SKM-1 (cell line): Measurements from ENCODE around the gene RAB36.

ENCODE experiments used
- DNase-seq: peaks from one replicate; lab custom pipeline; 2025; ENCODE audit not compliant: unreplicated experiment; lab: John Stamatoyannopoulos, UW

The RAB36 gene, protein sequence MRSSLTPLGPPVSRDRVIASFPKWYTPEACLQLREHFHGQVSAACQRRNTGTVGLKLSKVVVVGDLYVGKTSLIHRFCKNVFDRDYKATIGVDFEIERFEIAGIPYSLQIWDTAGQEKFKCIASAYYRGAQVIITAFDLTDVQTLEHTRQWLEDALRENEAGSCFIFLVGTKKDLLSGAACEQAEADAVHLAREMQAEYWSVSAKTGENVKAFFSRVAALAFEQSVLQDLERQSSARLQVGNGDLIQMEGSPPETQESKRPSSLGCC

DNA sequence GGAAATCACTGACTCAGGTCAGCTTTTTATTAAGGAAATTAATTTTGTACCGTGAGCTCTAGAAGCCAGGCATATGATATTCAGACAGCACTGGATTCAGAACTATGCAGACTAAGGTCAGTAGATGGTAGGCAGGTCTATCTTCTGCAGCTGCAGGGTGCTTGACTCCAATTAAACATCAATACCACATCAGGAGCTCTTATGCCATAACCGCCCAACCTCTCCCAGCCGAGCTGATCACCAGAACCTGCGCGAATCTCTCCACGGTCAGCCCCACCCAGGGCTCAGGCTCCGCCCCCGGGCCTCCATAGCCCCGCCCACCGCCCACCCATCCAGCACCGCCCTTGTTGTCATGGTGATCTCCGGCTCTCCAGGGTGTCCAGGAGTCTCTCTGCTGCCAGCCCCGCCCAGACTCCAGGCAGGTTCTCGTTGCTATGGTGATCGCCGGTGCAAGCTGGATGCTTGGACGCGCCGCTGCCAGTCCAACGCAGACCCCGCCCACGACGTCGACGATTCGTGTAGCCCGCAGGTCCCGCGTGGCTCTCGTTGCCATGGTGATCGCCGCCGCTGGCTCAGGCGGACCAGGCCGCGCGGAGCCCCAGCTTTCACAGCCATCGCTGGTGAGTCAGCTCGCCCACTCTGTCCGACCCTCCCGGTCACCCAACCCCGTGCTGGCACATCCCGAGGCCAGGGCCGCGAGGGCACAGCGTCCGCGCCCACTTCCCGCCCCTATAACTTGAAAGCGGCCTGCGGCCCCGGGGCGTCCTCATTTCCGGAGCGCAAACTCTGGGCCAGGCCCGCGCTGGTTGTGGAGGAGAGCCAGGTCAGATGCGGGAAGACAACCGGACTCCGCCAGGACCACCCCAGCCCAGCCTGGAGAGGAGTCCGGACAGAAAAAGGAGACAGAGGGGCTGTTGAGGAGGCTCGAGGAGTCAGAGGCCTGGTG is at the start of gene RAB36:
Gene RAB36 (plus strand): TSS at position 546 of the 946 bp plus-strand sequence. CDS start 1,140 bp downstream, outside the sequence.
- no peak for DNase-seq

DNA sequence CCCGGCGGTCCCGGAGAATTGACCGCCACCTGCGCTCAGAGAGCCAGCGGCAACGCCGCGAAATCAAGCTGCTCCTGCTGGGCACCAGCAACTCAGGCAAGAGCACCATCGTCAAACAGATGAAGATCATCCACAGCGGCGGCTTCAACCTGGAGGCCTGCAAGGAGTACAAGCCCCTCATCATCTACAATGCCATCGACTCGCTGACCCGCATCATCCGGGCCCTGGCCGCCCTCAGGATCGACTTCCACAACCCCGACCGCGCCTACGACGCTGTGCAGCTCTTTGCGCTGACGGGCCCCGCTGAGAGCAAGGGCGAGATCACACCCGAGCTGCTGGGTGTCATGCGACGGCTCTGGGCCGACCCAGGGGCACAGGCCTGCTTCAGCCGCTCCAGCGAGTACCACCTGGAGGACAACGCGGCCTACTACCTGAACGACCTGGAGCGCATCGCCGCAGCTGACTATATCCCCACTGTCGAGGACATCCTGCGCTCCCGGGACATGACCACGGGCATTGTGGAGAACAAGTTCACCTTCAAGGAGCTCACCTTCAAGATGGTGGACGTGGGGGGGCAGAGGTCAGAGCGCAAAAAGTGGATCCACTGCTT is 49.4 kb upstream of the RAB36 start:
- DNase-seq: no peak

DNA sequence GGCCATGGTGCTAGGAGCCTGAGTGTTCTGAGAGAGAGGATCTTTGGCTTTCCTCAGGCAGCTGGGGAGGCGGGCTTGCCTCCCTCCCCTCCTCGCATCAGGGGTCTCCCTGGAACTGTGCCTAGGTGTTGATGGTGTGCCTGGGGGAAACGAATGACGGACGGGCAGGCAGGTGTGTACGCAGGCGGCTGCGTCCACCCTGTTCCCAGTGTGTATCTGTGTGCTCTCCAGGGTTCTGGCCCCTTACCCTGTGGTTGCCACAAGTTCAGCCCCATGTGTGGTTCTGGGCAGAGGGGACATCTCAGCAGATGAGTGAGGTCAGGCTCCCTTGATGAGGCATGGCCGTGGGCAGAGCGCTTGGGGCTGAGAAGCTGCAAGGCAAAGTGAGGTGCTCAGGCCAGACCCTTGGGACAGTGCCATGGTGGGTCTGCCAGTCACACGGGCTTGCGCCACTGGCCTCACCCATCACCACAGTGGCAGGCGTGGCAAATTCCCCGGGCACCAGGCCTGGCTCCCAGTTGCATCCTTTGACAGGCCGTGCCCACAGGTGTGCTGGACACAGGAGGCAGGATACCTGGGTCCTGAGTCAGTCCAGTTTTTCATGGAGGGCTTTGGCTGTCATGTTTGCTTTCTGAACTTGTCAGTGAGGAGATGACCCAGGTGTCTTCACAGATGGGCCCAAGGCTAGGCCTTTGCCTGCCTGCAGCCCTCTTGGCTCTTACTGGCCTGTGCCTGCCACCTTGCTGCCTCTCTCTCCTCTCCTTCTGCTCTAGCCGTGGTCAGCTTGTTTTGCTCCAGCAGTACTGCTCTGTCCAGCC is 47.7 kb upstream of the RAB36 start:
- no peak for DNase-seq

DNA sequence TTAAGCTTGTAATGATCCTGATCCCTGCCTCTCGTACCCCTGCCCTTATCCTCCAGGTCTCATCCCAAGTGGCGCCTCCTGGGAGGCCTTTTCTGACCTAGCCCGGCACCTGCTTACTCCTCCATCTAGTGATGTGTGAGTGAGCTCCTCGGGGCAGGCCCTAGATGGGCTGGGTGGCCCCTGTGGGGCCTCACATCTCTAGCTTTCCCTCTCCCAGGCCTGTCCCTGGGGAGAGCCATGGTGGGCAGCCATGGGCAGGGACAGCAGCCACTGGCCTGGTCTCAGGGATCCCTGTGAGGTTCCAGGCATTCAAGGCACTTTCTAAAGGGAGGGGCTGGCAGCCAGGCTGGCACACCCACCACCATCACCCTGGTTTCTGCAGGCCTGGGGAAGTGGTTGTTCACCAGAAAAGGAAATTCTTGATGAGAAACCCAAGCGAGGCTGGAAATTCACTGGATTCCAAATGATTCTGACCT is 47.0 kb upstream of the RAB36 start:
- DNase-seq: no peak

DNA sequence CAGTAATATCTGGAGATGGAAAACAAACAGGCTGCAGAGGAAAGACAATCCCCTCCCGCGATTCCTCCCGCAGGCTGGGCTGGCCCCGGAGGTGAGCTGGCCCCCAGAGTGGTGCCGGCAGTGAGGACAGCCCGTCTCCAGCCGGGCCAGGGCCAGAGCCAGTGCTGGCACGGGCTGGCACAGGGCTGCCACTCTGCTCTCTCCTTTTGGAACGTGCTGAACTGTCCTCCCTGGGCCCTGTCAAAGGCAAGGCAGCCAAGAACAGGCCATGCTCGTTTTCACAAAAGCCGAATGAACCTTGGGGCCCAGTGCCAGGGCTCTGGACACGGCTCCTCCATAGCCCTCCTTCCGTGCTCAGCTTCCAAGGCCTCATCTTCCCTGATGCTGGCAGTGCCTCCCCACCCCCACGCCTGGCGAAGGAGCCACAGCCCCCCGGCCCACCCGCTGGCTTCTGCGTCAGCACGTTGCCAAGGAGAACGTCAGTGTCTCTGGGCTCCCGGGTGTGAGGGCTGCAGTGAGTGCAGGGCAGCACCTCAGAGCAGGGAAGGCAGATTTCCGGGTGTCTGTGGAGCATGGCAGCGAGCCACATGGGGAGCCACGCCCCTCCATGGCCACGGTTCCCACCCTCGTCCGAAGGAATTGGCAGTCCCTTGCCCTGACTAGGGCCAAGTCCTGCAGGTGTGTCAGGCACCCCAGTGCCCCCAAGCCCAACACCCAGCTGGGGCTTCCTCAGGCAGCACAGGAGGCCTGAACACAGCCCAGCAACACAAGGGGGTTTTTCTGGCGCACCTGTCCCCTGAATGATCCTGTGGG is 46.4 kb upstream of the RAB36 start:
- DNase-seq: no peak

DNA sequence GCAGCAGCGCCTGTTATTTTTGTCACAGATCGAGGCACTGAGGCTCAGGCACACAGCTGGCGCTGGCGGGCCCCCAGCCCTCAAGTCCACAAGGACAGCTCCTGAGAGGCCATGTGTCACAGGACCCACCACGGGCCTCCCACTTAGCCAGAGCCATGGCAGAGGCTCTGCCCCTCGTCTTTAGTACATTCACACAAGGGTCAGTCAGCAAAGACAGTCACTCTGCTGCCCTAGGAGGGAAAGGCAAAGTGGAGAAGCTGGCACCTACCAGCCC is 45.8 kb upstream of the RAB36 start:
- DNase-seq: no peak

DNA sequence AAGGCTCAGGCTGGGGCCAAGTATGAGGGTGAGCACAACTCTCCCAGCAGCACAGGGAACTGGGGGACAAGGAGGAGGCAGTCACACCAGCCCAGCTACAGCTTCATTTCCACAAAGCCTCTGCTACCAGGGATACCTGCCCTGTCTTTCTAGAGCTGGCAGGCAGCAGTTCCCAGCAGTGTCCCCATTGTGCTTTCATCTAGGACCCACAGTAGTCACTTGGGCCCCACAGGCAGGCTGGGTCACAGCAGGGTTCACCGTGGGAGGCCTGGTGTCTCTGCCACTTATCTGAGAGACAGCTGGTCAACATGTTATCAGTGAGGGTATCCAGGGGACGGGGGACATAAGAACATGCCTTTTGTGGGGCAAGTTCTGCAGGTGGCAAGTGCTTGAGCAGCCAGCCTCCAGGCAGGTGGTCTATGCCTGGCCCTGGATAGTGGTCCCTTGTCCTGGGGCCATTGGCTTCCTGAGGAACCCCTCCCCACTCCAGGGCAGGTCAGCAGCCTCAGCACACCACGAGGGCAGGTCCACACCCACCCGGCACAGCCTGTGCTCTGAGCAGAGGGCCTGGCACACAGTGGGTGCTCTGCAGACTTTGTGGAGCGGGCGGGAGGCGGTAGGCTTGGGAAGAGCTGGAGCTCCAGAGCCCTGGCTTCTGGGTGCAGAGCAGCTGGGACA is 45.0 kb upstream of the RAB36 start:
- DNase-seq: no peak

DNA sequence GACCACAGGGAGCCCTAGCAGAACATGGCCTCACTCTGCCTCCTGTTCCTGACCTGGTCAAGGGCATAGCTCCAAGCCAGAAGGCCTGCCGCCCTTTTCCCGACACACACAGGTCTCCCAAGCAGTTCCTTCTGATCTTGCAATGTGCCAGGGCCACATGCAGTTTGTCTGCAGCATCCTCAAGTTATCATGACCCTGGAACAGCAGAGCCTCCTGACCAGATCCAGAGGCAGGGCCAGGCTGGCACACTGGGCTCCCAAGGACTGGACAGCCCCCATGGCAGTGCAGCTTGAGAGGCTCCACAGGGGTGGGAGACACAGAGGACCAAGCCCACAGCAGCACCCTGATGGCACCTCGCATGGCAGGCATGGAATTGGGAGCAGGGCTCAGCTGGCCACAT is 43.8 kb upstream of the RAB36 start:
- DNase-seq: no peak

DNA sequence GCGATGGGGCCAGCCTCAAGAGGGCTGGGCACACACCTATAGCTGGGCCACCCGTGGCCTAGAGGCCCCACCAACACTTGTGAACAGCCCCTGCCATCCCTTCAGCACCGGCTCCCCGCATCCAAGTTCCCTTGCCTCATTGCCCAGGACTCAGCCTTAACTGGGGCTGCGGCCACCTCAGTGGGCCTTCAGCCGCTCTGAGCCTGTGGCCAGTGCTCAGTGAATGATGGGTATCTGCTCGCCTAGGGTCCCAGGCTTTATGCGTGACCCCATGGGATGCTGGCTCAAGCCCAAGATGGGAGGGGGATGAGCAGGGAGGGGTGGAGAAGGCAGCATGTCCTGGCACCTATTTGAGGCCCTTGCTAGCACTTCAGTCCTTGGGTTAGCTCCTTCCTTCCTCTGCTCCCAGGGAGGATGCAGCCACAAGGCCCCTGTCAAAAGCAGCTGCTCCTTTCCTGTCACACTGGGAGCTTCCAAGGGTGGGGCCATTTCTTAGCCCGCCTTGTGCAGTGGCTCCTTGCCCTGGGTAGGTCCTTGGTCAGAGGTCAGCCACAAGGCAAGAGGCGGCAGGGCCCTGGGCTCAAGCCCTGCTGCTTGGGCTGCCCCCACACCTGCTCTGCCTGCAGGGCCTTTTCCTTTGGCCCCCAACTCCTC is 43.1 kb upstream of the RAB36 start:
- no peak for DNase-seq

DNA sequence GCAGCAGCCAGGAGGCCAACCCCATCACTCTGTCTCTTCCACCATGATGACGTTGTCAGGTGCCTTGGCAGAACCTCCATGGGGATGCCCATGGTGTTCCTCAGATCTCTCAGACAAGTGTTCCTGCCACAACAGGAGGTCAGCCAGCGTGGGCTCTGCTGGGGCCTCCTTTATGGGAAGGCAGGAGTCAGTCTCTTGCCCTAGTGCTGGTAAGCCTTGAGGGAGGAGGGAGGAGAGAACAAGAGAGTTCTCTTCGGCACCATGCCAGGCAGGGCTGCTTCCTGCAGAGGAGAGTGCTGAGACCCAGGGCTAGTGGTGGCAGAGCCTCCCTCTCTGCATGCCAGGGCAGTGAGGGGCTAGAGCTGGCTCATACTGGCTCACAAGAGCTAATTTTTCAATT is 42.5 kb upstream of the RAB36 start:
- no peak for DNase-seq

DNA sequence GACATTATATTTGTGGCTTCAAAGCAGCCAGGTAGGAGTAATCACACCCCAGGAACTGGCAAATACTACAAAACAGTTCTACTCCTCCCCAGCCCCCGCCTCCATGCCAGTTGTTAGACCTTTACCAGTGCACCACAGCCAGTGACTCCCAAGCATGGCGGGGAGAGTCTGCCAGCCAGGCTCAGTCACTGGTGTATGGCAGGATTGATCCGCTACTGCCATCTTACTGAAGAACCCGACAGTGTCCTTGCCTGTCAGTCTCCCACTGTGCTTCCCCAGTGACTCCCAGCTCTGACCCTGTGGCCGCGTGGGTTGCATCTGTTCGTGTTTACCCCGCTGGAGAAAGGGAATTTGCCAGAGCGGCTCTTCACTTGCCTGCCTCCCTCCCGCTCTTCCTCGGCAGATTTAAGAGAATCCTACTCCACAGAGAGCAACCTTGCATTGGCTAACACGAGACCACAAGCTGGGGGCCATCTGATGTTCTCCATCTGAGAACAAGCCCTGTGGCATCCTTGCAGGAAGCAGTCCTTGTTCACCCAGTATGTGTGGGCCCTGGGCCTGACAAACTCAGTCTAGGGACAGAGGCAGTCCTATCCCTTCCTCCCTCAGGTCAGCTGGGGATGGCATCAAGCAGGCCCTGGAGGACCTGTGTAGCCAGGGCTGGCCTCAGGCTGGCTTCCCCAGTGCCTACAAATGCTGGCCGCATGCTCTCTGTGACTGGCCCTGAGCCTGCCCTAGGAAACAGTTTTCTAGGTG is 41.9 kb upstream of the RAB36 start:
- DNase-seq: no peak

DNA sequence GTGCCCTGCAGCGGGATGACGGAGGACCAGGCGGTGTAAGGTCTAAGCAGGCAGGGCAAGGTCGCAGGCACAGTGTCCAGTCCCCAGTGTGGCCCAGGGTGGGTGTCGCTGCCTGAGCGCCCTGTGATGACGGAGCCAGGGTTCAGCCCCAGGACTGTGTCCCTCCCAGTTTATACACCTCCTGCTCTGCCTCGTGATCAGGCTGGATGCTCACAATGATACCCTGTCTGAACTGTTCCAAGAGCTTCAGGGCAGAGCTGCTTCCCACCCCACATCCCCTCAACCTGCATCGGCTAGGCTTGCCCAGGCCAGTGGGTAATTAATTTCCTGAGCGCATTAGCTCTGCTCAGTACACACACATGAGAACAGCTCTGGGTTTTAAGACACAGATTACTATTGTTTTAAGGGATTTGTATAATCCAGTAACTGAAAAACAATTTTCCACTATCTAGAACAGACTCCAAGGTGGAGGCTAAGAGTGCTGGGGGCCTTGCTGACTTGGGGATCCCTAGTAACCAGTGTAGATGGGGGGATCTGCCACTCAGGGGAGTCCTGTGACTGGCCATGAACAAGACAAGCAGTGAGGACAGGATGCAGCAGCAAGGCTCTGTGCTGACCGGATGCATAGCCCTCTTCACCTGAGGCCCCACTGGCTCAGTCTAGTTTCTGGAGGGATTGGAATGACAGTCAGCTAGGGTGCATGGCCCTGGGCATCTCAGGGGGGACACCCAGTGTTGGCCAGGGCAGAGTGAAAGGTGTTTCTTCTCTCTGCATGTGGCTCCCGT is 40.9 kb upstream of the RAB36 start:
- no peak for DNase-seq

DNA sequence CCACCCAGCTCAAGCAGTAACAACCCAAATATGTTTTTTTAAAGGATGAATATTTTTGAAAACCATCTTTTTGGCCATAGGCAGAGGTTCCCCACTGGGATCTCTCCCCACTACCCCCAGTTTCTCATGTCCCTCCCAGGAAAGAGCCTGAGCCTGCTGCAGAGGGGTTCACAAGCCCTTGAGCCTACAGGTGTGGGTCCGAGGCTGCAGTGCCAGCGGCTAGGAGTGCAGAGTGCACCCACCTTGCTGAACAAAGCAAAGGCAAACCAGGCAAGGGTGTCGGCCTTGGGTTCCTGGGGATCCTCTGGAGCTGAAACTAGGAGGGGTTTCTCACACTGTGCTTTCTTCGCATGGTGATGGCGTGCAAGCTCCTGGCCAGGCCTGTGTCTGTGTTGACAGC is 40.0 kb upstream of the RAB36 start:
- no peak for DNase-seq

DNA sequence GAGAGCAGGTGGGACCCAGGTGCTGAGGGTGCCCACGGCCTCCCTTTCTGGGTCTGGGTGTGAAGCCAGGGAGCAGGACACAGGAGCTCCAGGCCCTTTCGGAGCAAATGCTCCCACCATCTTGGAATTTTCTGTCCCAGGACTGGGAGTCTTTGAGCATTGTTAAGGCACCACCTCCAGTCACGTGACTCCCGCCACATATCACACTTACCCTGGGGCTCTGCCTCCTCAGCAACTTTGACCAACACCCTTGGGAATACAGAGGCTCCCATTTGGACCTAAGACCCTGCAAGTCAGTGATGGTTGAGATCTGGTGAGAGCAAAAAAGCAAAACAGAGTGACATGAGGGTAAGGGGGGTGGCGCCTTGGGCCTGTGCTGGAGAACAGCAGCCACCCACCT is 39.4 kb upstream of the RAB36 start:
- no peak for DNase-seq

DNA sequence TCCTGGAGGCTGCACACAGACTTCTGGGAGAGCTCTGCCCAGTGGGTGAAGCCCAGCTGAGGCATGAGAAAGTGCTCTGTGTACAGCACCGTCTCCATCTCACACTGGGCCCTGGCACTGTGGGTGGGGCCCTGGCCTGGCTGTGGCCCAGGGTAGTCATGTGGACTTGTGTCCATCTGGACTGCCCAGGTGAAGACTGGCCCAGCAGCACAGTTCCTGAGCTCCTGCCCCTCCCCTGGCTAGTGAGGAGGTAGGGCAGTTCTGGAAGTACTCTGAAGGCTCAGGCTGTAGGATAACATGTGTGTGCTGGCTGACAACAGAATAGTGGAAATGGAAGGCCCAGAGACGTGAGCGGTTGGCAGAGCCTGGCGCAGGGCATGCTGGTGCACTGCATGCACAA is 38.9 kb upstream of the RAB36 start:
- no peak for DNase-seq

DNA sequence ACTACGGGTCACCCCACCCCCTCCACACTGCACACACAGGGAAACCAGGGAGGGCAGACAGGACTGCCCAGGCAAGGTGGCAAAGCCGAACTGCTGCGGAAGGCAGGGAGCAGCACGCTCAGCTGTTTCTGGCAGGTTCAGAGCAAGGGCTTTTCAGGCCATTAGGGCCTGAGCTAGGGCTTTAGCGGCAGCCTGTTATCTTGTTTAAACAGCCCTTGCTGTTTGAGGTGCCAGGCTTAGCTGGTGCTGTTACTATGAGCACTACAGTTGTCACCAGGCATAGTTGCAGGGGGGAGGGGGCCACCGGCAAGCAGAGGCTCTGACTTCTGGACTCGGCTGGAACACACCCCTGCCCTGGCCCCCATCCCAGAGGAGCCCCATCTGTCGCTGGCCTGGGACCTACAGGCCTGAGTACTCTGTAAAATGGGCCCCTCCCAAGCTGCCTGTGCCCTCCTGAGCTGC is 38.3 kb upstream of the RAB36 start:
- no peak for DNase-seq

DNA sequence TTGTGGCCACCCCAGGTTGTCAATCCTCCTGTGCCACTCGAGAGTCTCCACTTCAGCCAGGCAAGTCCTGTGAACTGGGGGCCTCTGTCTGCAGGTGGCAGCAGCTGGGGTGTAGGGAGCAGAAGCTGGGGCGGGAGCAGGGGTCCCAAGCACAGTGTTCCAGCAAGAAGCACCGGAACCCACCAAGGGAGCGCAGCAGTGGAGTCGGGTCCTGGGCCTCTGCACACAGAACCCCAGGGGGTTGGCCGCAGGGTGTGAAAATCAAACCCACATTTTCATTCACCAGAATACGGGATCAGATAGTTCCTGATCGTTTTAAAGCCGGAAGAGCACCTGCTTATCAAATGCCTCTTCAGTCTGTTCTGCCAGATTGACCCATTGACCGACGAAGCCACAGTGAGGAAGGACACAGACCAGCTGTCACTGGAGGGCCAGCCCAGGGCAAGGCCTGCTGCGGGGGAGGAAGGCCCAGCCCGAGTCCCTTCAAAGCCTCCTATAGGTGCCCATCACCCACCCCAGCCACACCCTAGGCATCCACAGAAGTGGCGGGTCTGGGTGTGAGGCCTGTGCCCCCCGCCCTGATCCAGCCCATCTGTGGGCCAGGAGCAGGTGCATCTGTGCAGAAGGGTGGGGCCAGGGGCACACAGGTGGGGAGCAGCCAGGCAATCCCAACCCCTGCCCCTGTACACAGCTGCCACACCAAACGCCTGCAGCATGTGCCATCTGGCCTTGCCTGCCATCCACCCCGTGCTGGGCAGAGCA is 37.6 kb upstream of the RAB36 start:
- DNase-seq: no peak
